NOMO-1 (cell line): ENCODE data around the gene APBA2.
A peak's percentile ranks its signal among the peaks of the same experiment; 100 is the strongest.

Experiments used
- DNase-seq, 2 experiments: peaks; one replicate each; lab custom pipeline; 2025; ENCODE audit not compliant: unreplicated experiment in 2 of 2; lab: John Stamatoyannopoulos, UW

APBA2 gene

GRCh38 chr15:28955160-28955992 lies 69.6 kb downstream of the APBA2 start:
- DNase-seq: peak; percentile 88 to 98

- DNase-seq: peak; percentile 66 to 72
Observed at GRCh38 chr15:28955993-28956421, 70.2 kb downstream of the APBA2 start.

GRCh38 chr15:28956491-28956890 lies 70.7 kb downstream of the APBA2 start:
- DNase-seq: peak; percentile 32 to 38

- no peak for DNase-seq
Observed at GRCh38 chr15:28957606-28958498, 72.1 kb downstream of the APBA2 start.

GRCh38 chr15:28959326-28959725 lies 73.6 kb downstream of the APBA2 start:
- DNase-seq: no peak

- no peak for DNase-seq
Observed at GRCh38 chr15:28960979-28961378, 75.2 kb downstream of the APBA2 start.

- no peak for DNase-seq
Observed at GRCh38 chr15:28961391-28961790, 75.6 kb downstream of the APBA2 start.

GRCh38 chr15:28962851-28963710 lies 77.3 kb downstream of the APBA2 start:
- no peak for DNase-seq

- no peak for DNase-seq
Observed at GRCh38 chr15:28963711-28964081, 77.9 kb downstream of the APBA2 start.

- no peak for DNase-seq
Observed at GRCh38 chr15:28964098-28964497, 78.3 kb downstream of the APBA2 start.

- no peak for DNase-seq
Observed at GRCh38 chr15:28967066-28967465, 81.3 kb downstream of the APBA2 start.

- DNase-seq: no peak
Observed at GRCh38 chr15:28967990-28968389, 82.2 kb downstream of the APBA2 start.

- no peak for DNase-seq
Observed at GRCh38 chr15:28969511-28970085, 83.8 kb downstream of the APBA2 start.

- DNase-seq: no peak
Observed at GRCh38 chr15:28974142-28974541, 88.4 kb downstream of the APBA2 start.

- DNase-seq: peak; percentile 39 to 57
Observed at GRCh38 chr15:28975766-28976179, 90.0 kb downstream of the APBA2 start.

- no peak for DNase-seq
Observed at GRCh38 chr15:28977377-28978010, 91.7 kb downstream of the APBA2 start.

GRCh38 chr15:28978011-28978378 lies 92.2 kb downstream of the APBA2 start:
- DNase-seq: no peak

GRCh38 chr15:28978661-28979060 lies 92.9 kb downstream of the APBA2 start:
- DNase-seq: no peak

- DNase-seq: no peak
Observed at GRCh38 chr15:28979208-28979841, 93.6 kb downstream of the APBA2 start.
